SIG-M5 (cell line): Measurements from ENCODE around the gene SART3.

Experiments
- DNase-seq: peaks from one replicate; lab custom pipeline; 2025; lab: John Stamatoyannopoulos, UW

The SART3 gene

DNA sequence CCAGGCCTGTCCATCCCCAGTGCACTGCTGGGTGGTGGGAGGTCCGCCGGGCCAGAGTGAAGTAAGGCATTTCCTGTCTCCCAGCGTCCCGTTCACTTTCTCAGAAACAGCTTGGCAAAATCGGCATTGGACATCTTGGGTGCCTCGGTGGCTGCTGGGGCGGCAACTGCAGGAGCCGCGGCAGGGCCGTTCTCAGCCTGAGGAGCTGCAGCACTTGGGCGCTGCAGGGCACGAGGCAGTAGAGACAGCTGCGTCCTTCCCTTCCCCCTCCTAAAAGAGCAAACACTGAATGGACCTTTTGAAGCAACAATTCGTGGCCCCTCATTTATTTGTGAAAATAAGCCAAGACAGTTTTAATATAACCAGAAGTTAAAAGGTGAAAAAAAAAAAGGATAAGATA is 37.6 kb downstream of the SART3 start:
- no peak for DNase-seq

GRCh38 chr12:108519558-108519957 is 41.4 kb downstream of the SART3 start:
- DNase-seq = no peak

GRCh38 chr12:108518716-108519496 is 42.1 kb downstream of the SART3 start:
- DNase-seq = no peak

DNA sequence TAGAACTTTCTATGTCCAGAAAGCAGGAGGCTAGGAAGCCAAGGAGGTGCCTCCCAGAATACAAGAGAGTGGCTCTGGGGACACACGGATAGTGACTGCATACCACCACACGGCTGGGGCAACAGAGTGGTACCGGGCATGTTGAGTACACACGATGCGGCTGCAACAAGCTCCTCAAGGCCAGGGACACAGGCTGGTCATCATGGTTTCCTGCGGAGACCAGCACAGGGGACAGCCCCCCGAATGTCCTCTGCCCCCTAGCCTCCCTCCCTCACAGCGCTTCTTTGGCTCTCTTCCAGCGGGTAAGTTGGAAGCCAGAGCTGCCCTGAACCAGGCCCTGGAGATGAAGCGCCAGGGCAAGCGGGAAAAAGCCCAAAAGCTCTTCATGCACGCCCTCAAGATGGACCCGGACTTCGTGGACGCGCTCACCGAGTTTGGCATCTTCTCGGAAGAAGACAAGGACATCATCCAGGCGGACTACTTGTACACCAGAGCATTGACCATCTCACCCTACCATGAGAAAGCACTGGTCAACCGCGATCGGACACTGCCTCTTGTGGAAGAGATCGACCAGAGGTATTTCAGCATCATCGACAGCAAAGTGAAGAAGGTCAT is 42.8 kb downstream of the SART3 start:
- no peak for DNase-seq

GRCh38 chr12:108517288-108518100 is 43.5 kb downstream of the SART3 start:
- no peak for DNase-seq

DNA sequence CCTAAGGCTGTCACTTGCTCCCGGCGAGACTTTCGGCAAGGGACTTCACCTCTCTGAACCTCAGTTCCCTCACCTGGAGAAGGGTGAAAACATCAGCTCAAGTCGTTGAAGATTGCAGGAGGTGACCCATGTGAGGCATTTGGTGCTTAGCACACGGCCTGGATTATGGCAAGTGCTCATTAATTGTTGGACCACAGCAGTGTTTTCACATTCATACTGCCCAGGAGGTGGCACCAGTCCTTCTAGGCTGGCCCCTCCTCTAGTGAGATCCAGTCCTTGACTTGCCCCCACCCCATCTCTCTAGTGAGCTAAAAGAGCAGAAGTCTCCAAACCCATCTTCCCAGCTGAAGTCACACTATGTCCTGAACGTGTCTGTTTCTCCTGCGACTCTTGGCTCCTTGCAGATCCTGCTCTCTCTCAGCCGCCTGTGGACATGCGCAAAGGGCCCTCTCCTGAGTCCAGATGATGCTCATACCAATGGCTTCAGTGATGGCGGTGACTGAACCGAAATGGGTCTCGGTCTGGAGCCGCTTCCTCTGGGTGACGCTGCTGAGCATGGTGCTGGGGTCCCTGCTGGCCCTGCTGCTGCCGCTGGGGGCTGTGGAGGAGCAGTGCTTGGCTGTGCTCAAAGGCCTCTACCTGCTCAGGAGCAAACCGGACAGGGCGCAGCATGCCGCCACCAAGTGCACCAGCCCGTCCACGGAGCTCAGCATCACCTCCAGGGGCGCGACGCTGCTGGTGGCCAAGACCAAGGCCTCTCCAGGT is 44.3 kb downstream of the SART3 start:
- DNase-seq = no peak

DNA sequence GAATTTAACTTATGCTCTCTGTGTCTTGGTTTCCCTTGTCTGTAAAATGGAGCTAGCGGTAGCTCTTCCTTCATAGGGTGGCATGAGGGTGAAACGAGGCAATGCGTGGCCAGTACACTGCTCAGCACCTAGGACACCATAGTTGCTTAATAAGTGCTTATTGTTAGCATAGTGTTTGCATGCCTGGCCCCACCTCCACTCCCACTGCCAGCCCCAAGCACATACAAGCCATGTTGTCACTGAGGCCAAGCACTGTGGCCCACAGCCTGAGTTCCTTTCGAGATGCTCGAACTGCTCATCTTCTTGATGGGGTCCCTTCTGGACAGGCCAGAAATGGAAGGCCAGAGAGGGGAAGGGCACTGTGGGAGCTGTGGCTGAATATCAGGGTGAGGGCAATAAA is 45.1 kb downstream of the SART3 start:
- DNase-seq = no peak

DNA sequence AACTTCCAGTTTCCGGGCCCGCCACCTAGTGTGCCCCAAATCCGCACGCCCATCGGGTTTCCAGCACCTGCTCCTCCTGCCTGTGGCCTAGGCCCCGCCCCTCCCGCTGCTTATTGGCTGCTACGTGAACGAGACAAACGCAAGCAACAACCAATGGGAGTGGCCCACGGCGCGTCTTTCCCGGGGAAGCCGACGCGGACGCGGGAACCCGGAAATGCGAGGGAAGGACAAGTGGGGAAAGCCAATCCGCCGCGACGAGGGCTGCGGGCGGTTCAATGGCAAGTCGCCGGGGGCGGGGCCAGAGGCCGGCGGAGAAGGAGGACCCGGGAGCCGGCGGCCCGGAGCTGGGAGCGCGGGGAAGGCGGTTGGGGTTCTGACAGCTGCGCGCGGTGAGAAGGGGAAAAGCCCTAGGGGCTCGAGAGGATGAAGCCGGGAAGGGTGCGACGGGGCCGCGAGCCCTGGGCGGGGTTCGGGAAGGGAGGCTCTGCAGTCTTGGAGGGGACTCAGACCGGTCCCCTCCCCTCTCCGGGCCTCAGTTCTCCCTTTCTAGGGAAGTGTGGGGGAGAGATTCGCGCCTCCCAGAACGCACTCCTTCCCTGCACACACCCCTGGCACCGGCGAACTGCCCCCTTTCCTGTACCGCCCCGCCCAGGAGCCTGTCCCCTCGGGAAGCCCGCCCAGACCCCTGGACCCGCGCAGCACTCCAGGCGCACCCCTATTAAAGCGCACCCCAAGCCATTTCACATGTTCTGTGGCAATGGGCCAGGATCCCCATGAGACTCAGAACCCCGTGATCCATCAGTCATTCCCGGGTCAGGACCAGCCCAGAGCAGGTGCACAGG is 45.8 kb downstream of the SART3 start, which contains the start of gene FICD:
Gene FICD (plus strand): TSS at position 305 of the 842 bp plus-strand sequence. CDS start 1,696 bp downstream, outside the sequence.
- peak; percentile 96 for DNase-seq

DNA sequence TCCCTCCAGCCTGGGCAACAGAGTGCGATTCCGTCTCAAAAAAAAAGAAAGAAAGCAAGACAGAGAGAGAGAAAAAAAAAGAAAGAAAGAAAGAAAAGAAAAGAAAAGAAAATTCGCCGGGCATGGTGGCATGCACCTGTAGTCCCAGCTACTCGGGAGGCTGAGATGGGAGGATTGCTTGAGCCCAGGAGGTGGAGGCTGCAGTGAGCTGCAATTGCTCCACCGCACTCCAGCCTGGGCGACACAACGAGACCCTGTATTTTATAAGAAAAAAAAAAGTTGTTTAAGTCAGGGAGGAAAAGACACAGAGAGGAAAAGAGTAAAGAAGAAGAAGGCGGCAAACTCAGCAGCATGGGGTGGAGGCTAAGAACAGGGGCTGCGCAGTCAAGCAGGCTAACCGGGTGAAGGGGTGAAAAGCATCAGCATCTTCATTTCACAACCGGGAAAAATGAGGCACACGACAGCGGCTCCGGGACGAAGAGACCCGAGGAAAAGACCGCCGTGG is 46.5 kb downstream of the SART3 start:
- DNase-seq = no peak

DNA sequence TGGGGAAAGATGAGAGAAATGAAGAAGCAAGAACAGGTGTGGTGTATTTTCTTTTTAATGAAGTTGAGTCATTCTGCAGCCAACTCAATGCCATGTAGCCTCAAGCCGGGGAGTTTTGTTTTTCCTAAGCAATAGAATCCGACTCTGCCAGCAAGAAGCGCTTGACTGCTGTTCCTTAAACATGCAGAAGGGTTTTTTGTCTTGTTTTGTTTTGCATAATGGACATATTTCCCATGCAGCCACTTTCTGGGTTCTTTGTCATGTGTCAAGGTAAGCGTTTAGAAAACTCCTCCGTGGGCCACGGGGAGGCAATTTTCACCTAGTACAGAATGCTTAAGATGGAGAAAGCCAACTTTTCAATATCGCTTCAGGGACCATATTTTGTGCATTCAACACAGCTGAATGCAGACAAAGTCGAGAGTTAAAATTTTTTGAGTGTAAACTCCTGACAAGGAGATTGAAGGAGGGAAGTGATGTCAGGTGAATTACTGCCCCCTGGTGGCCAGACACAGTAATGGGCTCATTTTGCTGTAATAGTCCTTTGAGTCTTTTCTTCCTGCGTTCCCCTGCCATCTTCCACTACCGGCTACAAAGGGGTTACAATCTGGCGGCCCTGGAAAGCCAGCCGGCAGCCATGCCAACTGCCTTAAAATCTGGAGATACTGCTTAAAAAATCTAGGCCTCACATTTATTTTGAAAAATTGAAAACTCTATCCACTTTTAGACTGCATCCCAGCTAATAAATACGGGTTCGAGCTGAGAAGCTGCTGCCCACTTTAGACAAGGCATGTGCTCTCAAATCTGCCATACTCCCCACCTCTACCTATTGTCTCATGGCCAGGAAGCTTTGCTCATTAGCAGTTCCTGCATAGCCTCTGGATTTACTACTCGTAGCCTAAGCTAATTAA is 49.1 kb downstream of the SART3 start:
- no peak for DNase-seq

- DNase-seq = no peak
These were observed 50.1 kb downstream of the SART3 start for GRCh38 chr12:108510836-108511235.

- DNase-seq = no peak
These were observed 51.2 kb downstream of the SART3 start for GRCh38 chr12:108509806-108510205.

- no peak for DNase-seq
These were observed 52.9 kb downstream of the SART3 start for GRCh38 chr12:108507971-108508642.

DNA sequence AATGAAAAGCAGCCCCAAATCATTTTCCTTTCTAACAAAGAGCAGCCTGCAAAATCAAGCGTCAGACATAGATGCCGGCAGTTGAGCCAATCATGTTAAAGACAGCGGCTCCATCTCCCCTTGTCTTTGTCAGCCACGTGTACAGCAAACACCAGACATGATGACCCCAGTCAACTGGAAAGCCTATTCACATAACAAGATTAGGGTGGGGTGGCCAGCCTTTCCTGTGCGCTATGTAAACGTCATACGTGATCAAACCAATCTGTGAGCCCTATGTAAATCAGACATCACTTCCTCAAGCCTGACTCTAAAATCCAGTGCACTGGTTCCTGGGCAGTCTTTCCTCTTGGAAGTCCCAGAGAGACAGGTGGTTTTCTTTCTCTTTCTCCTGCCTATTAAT is 55.8 kb downstream of the SART3 start:
- no peak for DNase-seq

GRCh38 chr12:108502922-108503321 is 58.1 kb downstream of the SART3 start:
- no peak for DNase-seq

DNA sequence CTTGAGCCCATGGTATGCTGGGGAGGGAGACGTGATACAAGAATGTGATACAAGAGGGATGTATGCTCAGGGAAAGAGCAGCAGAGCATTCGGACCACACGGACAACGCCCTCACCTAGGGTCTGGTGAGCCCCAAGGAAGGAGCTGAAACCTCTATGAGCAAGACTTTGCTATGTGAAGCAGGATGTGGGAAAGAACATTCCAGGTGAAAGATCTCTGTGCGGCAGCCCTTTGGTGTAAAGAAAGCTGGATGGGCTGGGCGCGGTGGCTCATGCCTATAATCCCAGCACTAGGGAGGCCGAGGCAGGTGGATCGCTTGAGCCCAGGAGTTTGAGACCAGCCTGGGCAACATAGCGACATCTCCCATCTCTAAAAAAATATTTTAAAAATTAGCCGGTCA is 62.8 kb downstream of the SART3 start:
- no peak for DNase-seq

DNA sequence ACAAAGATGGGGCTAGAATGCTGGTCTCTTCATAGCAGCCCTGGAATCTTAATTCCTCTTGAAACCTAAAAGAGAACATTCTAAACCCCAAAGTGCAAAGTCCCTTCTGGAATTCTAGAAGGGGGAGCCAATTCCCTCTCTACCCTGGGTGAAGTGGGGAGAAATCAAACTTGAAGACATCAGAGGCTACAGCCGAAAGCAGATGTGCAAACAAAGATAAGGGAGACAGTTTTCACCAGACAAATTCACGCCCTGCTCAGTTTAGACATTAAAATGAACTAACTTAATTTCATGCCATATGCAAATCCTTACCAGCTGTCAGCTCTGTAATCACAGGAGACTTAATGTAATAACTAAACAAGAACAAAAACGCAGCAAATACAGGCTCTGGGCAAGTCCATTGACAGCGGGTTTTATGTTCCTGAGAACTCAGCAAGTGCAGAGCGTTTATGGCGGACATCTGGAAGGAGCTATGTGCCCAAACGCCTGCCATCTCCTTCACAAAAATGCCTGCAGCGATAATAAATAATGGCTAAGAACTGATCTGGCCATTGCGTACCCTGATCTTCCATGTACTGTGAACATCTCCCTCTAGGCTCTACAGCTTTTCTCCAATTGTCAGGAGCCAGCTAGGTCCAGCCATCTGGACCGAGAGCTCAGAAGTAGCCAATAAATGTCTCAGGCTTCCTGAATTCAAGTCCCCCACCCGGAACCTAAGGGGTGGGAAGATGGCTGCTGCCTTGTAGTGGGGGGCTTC is 65.0 kb downstream of the SART3 start:
- DNase-seq = no peak

DNA sequence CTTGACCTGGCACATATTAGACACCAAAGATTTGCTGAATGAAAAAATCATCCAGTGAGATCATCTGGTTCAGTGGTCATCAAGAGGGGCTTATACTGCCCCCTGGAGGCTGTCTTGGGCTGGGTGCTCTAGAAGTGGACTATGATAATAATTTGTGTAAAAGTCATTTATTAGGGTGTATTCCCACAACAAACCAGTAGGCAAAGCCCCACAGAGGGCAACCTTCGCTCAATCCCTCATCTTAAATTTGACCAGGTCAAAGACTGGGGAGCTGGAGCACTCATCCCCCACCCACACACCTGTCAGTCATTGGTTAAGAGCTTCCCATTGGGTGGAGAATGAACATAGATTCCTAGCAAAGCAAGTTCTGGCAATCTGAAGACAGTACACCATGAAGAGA is 65.9 kb downstream of the SART3 start:
- DNase-seq = no peak

- no peak for DNase-seq
These were observed 69.7 kb downstream of the SART3 start for GRCh38 chr12:108491256-108491655.
